ENCODE data around the gene AFM.

DNA sequence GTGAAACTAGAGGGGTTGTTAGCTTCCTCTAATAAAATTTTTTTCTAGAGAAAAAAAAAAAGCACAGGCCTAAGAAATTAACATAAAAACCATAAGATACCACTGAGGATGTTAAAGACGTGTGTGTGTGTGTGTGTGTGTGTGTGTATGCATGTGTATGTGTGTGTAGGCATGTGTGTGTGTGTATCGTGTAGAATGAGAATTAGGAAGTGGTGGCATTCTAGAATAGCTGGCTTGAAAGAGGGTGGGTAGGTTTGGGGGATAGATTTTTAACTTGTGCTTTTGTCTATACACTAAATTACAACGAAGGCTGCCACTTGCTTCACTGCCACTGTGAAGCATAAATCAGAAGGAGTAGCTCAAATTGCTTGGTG lies 22.5 kb upstream of the AFM start:
- TF ChIP-seq ELF1 (CRISPR knock-in tag; IDR thresholded peaks at IDR 0.05) (no peak), KDM1A (CRISPR knock-in tag; IDR thresholded peaks at IDR 0.05) (no peak), RFX5 (IDR thresholded peaks at IDR 0.05; ENCODE audit: low read depth, low read length) (no peak), JUN (CRISPR knock-in tag; IDR thresholded peaks at IDR 0.05) (no peak), IKZF1 (IDR thresholded peaks at IDR 0.05) (no peak)
- TF ChIP-seq, protein P1, sequence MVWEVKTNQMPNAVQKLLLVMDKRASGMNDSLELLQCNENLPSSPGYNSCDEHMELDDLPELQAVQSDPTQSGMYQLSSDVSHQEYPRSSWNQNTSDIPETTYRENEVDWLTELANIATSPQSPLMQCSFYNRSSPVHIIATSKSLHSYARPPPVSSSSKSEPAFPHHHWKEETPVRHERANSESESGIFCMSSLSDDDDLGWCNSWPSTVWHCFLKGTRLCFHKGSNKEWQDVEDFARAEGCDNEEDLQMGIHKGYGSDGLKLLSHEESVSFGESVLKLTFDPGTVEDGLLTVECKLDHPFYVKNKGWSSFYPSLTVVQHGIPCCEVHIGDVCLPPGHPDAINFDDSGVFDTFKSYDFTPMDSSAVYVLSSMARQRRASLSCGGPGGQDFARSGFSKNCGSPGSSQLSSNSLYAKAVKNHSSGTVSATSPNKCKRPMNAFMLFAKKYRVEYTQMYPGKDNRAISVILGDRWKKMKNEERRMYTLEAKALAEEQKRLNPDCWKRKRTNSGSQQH (CRISPR knock-in tag; IDR thresholded peaks at IDR 0.05; ENCODE audit: low read depth): no peak
- TF ChIP-seq, protein P2, sequence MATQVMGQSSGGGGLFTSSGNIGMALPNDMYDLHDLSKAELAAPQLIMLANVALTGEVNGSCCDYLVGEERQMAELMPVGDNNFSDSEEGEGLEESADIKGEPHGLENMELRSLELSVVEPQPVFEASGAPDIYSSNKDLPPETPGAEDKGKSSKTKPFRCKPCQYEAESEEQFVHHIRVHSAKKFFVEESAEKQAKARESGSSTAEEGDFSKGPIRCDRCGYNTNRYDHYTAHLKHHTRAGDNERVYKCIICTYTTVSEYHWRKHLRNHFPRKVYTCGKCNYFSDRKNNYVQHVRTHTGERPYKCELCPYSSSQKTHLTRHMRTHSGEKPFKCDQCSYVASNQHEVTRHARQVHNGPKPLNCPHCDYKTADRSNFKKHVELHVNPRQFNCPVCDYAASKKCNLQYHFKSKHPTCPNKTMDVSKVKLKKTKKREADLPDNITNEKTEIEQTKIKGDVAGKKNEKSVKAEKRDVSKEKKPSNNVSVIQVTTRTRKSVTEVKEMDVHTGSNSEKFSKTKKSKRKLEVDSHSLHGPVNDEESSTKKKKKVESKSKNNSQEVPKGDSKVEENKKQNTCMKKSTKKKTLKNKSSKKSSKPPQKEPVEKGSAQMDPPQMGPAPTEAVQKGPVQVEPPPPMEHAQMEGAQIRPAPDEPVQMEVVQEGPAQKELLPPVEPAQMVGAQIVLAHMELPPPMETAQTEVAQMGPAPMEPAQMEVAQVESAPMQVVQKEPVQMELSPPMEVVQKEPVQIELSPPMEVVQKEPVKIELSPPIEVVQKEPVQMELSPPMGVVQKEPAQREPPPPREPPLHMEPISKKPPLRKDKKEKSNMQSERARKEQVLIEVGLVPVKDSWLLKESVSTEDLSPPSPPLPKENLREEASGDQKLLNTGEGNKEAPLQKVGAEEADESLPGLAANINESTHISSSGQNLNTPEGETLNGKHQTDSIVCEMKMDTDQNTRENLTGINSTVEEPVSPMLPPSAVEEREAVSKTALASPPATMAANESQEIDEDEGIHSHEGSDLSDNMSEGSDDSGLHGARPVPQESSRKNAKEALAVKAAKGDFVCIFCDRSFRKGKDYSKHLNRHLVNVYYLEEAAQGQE (IDR thresholded peaks at IDR 0.05; ENCODE audit: borderline replicate concordance in 1 of 2, low read depth in 1 of 2, low read length in 2 of 2): no peak
- TF ChIP-seq, protein P3, sequence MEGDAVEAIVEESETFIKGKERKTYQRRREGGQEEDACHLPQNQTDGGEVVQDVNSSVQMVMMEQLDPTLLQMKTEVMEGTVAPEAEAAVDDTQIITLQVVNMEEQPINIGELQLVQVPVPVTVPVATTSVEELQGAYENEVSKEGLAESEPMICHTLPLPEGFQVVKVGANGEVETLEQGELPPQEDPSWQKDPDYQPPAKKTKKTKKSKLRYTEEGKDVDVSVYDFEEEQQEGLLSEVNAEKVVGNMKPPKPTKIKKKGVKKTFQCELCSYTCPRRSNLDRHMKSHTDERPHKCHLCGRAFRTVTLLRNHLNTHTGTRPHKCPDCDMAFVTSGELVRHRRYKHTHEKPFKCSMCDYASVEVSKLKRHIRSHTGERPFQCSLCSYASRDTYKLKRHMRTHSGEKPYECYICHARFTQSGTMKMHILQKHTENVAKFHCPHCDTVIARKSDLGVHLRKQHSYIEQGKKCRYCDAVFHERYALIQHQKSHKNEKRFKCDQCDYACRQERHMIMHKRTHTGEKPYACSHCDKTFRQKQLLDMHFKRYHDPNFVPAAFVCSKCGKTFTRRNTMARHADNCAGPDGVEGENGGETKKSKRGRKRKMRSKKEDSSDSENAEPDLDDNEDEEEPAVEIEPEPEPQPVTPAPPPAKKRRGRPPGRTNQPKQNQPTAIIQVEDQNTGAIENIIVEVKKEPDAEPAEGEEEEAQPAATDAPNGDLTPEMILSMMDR (CRISPR knock-in tag; IDR thresholded peaks at IDR 0.05): no peak
